ENCODE measurements around the gene GNG7.
"Not testable (repeated sequence)": the region's sequence is repeated elsewhere in the genome, so short reads cannot be mapped to it uniquely, and the experiment has no call there.

DNA sequence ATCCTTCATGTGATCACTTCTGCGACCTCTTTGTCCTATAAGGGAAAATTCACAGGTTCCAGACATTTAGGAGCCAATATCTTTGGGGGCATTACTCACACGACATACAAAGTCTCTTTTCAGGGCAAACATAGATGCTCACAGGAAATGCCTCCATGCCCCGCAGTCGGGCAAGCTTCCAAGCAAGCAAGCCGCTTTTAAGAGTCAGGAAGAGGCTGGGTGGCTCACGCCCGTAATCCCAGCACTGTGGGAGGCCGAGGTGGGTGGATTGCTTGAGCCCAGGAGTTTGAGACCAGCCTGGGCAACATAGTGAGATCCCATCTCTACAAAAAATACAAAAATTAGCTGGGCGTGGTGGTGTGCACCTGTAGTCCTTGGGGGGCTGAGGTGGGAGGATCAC is 96.6 kb downstream of the GNG7 start:
- TF ChIP-seq SPI1, POLR2A (IDR thresholded peaks at IDR 0.05; ENCODE audit: low read depth, low read length): not testable (repeated sequence)

Measured in GM12891 (cell line).